ENCODE measurements around the gene TRIM54.

TRIM54 gene

GRCh38 chr2:27281855-27282559, at the start of gene TRIM54:
TSS of gene TRIM54 (plus strand) at chr2:27282429. CDS start at chr2:27282732, 303 bp downstream.
- DNase-seq: no peak

GRCh38 chr2:27233341-27233740, 48.9 kb upstream of the TRIM54 start:
- DNase-seq: no peak

GRCh38 chr2:27236136-27236535, 46.1 kb upstream of the TRIM54 start:
- no peak for DNase-seq

DNA sequence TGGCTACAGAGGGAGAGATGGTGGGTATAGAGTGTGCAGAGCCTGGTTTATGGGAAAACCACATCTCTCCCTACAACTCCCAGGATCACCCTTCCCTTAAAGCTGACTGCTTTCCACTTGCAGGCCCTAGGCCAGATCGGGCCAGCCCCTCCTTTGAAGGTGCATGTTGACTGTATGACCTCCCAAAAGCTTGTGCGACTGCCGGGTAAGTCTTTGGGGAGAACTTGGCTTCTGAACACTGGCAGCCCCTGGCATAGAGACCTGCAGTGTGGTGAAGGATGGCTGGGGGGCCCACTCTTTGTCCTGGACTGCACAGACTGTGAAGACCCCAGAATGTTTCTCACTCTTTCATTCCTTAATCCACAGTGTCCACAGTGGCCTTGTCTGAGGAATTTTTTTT, 45.6 kb upstream of the TRIM54 start:
- no peak for DNase-seq

DNA sequence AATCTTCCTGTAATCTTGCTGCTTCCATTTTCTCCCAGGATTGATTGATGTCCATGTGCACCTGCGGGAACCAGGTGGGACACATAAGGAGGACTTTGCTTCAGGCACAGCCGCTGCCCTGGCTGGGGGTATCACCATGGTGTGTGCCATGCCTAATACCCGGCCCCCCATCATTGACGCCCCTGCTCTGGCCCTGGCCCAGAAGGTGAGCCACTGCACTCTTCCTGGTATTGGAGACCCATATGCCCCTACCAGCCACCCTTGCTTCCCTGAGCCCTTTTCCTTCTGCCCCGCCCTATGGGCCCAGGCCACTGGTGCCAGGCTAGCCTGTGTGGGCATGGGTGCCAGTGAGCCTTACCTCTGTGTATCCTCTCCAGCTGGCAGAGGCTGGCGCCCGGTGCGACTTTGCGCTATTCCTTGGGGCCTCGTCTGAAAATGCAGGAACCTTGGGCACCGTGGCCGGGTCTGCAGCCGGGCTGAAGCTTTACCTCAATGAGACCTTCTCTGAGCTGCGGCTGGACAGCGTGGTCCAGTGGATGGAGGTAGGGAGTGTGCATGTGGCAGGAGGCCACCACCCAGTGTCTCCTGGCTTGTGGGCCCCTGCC, 44.8 kb upstream of the TRIM54 start:
- no peak for DNase-seq

GRCh38 chr2:27238976-27239375, 43.3 kb upstream of the TRIM54 start:
- DNase-seq: no peak

DNA sequence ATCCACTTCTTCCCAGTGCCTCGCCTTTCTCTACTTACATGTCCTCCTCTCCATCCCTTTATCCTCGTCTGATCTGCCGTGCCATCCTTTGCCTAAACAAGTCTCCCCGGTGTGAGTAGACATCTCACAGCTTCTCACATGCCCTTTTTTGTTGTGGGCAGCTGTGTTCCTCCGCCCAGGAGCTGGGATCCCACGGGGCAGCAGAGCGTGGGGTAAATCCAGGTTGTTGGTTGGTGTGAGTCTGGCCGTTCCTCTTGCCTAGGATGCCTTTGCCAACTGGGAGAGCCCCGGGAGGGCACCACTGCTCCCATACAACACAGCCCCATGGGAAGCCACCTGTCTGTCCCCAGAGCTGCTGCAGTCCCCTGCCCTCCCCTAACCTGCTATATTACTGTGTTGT, 41.8 kb upstream of the TRIM54 start:
- no peak for DNase-seq

- no peak for DNase-seq
These were observed 40.2 kb upstream of the TRIM54 start for GRCh38 chr2:27241761-27242613.

- DNase-seq: no peak
These were observed 39.6 kb upstream of the TRIM54 start for GRCh38 chr2:27242614-27242951.

GRCh38 chr2:27243391-27244130, 38.7 kb upstream of the TRIM54 start:
- DNase-seq: no peak

GRCh38 chr2:27245116-27245515, 37.1 kb upstream of the TRIM54 start:
- DNase-seq: no peak

DNA sequence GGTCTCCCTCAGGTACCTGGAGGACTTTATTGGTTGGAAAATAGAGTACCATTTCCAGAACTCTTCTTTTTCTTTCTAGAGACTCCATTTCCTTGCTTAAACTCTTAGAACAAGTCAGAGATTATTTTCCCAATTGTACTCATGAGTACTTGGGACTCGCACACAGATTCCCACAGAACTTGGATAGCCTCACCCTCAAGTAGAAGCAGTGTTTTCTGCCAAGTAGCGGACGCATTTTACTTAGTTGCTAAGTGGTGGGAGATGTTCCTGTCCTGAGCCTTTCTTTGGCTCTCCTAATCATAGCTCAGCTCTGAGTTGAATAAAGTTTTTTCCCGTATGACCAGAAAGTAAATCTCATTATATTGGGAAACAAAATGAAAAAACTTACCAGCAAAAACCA, 36.6 kb upstream of the TRIM54 start:
- DNase-seq: no peak

- DNase-seq: no peak
These were observed 34.3 kb upstream of the TRIM54 start for GRCh38 chr2:27247893-27248292.

DNA sequence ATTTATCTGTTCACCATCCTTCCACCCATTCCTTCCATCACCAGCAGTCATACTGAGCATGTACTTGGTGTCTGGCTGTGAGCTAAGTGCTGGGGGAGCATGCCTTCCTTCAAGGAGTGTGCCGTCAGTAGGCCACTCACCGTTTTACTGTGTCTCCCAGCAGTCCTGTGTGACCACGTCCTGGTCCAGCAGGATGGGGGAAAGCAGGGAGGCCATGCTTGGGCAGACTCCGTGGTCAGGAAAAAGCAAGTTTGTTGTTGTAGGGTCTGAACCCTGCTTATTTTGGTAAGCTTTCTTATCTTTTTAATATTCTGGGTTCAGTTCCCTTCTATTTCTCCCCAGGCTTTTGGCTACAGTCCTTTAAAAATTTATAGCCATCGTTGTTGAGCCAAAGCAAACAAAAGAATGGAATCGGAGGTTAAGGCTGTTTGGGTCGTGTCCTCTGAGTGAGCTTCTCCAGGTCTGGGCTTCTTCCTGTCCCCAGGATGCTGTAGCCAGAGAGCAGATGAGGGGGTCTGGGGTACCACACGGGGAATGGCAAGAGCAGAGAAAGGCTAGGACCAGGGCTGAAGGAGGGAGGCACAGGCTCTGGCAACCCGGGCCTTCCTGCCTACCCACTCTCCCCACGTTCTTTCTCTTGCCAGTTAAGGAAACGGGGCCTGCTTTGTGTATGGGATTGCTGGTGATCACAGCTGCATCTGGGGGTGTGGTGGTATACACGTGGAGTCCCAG, 32.9 kb upstream of the TRIM54 start:
- no peak for DNase-seq

- DNase-seq: peak; percentile 28 to 32
These were observed 32.2 kb upstream of the TRIM54 start for GRCh38 chr2:27249891-27250651.

DNA sequence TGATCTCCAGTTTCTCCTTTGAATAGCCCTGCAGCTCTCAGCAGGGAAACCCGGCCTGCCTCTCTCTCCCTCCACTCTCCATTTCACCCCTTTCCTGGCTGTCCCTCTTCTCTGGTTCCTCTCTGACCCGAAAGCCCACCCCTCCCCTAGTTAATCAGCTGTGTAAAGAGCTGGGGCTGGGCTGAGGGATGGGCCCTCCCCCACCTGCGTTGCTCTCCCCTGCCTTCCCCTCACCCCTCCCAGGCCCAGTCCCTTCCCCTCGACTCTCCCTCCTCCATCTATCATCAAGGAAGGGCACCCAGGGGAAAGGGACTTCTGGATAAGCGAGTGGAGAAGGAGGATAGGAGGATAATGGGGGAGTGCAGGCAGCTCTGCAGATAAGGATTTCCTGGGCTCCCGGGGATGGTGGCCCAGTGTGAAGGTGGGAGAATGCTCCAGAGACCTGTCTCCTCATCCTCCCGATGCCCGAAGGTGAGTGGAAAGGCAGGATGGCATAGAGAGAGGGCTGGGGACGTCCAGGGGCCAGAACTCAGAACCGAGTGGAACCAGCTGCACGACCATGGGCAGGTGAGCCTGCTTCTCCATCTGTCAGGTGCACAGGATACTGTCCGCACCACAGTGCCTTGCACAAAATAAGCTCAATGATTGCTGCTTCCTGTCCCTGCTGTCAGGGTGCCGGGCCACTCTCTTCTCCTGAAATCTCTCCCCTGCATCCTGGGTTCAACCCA, 31.4 kb upstream of the TRIM54 start:
- no peak for DNase-seq

DNA sequence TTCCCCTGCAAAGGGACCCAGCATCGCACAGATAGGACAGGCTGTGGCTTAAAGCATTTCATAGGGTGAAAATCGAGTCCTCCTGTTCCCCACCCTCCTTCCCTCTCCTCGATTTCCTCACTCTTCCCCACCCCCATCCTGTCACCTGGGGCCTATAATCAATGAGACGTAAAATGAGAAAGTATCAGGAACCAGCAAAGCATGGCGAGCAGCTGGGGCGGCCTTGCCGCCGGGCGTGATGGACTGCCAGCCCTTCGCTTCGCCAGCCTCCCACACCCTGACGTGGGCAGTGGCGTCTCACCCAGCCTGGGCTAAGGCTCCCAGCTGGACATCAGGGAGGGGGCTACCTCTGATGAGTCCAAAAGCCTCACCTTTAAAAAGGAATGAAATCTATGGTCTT, 30.5 kb upstream of the TRIM54 start:
- no peak for DNase-seq

- DNase-seq: no peak
These were observed 27.0 kb upstream of the TRIM54 start for GRCh38 chr2:27255187-27255586.

DNA sequence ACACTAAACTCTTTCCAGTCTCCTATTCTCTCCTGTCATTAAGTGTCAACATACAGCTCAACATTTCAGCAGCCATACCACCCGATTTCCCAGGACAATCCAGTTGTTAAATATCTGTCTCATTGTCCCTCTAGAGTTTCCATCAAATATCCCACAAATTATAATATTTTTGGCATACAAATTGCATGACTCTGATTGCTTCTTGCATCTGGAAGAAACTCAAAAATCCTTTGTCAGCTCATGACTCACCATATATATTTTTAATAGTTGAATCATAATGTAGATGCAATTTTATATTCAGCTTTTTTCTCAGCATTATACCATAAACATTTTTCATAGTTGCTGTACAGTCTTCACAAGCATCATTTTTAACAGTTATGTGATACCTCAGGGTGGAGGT, 26.6 kb upstream of the TRIM54 start:
- no peak for DNase-seq

- no peak for DNase-seq
These were observed 25.3 kb upstream of the TRIM54 start for GRCh38 chr2:27256855-27257454.

GRCh38 chr2:27258051-27258450, 24.2 kb upstream of the TRIM54 start:
- no peak for DNase-seq
